Nephron (organoid): ENCODE results near the gene RTN3.

Source experiments
- H3K27ac Mint-ChIP-seq, 3 experiments: 2 replicates each; pipeline ENCODE4 v1.8.0; 2020; ENCODE audit warnings: mixed read lengths in 3 of 3, mild to moderate bottlenecking in 2 of 3, moderate library complexity in 1 of 3
- H3K27me3 Mint-ChIP-seq: 2 replicates; pipeline ENCODE4 v1.8.0; 2021; ENCODE audit warnings: low read depth, mild to moderate bottlenecking, moderate library complexity, mixed read lengths
- H3K36me3 Mint-ChIP-seq: 2 replicates; pipeline ENCODE4 v1.8.0; 2020; ENCODE audit warnings: low read depth, mixed read lengths
- H3K4me1 Mint-ChIP-seq: 2 replicates; pipeline ENCODE4 v1.8.0; 2020; ENCODE audit warnings: mixed read lengths
- H3K4me3 Mint-ChIP-seq, 3 experiments: 2 replicates each; pipeline ENCODE4 v1.8.0; 2020; ENCODE audit warnings: mild to moderate bottlenecking in 3 of 3, mixed read lengths in 3 of 3, moderate library complexity in 2 of 3
- H3K9me3 Mint-ChIP-seq: 2 replicates; pipeline ENCODE4 v1.8.0; 2020; ENCODE audit warnings: mixed read lengths
- CTCF ChIP-seq, 3 experiments: fragments of 200-600 bp; sonication (generic); IDR thresholded peaks; one replicate each; pipeline ENCODE4 v1.5.0; 2021; ENCODE audit warnings: antibody characterized with exemption in 3 of 3; ENCODE audit not compliant: unreplicated experiment in 3 of 3

RTN3 gene

DNA sequence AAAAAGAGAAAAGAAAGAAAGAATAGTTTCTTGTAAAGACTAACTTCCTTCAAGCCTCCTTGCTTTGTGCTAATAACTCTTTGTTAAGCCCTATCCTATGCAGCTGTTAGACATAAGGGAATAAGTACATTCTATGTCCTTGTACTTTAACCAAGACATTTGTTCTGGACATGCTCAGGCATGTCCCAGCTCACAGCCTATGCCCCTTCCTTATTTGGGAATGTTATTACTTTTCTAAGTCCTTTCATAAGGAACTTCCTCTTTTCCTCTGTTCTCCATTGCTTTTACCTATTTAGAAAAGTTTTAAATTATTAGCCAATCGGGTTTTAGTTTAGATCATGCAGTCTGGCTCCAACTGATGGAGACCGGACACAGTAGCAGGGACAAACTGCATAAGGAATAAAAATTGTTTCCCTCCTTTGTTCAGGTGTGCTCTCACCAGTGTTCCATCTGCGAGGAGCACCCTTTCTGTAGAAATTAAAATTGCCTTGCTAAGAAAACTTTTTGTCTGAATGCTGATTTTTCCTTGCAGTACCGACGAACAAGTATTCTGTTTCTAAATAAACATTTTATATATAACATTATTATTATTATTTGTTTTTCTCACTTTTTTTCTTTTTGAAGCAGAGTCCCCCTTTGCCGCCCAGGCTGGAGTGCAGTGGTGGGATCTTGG lies 110.3 kb downstream of the RTN3 start:
- H3K4me3 Mint-ChIP-seq, result no peak overlapping the region
- peaks cover 5% of the 10 kb centered on the region for H3K27me3 Mint-ChIP-seq
- H3K36me3 Mint-ChIP-seq, result no peaks in the 10 kb centered on the region
- H3K27ac Mint-ChIP-seq, result peak overlapping the region in 2 of 3 experiments; percentile 40 to 43
- peaks cover 3% of the 10 kb centered on the region for H3K9me3 Mint-ChIP-seq
- H3K4me1 Mint-ChIP-seq, result no peaks in the 10 kb centered on the region
- no peak for TF ChIP-seq CTCF (IDR thresholded peaks at IDR 0.05; ENCODE audit: unreplicated experiment in 3 of 3)

- Mint-ChIP-seq H3K27ac (no peak overlapping the region), H3K36me3 (no peaks in the 10 kb centered on the region), H3K4me3 (no peak overlapping the region), H3K9me3 (peaks cover 5% of the 10 kb centered on the region), H3K27me3 (peaks cover 7% of the 10 kb centered on the region), H3K4me1 (no peaks in the 10 kb centered on the region)
- TF ChIP-seq CTCF (IDR thresholded peaks at IDR 0.05; ENCODE audit: unreplicated experiment in 3 of 3), result no peak
Observed at GRCh38 chr11:63793161-63793560, 111.9 kb downstream of the RTN3 start.

GRCh38 chr11:63795066-63795465 lies 113.8 kb downstream of the RTN3 start:
- Mint-ChIP-seq H3K9me3 (peaks cover 7% of the 10 kb centered on the region), H3K27me3 (peaks cover 8% of the 10 kb centered on the region), H3K27ac (no peak overlapping the region), H3K36me3 (no peaks in the 10 kb centered on the region), H3K4me1 (no peaks in the 10 kb centered on the region), H3K4me3 (no peak overlapping the region)
- no peak for TF ChIP-seq CTCF (IDR thresholded peaks at IDR 0.05; ENCODE audit: unreplicated experiment in 3 of 3)

DNA sequence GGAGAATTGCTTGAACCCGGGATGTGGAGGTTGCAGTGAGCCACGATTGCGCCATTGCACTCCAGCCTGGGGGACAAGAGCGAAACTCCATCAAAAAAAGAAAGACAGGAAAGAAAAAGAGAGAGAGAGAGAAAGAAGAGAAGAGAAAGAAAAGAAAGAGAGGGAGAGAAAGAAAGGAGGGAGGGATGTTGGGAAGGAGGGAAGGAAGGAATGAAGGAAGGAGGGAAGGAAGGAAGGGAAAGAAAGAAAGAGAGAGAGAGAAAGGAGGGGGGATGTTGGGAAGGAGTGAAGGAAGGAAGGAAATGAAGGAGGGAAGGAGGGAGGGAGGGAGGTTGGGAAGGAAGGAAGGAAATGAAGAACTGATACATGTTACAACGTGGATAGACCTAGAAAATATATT lies 119.6 kb downstream of the RTN3 start:
- Mint-ChIP-seq H3K4me3 (no peak overlapping the region), H3K9me3 (peaks cover 4% of the 10 kb centered on the region), H3K27me3 (peaks cover 3% of the 10 kb centered on the region), H3K4me1 (no peaks in the 10 kb centered on the region), H3K36me3 (no peaks in the 10 kb centered on the region), H3K27ac (no peak overlapping the region)
- TF ChIP-seq CTCF (IDR thresholded peaks at IDR 0.05; ENCODE audit: unreplicated experiment in 3 of 3), result no peak

DNA sequence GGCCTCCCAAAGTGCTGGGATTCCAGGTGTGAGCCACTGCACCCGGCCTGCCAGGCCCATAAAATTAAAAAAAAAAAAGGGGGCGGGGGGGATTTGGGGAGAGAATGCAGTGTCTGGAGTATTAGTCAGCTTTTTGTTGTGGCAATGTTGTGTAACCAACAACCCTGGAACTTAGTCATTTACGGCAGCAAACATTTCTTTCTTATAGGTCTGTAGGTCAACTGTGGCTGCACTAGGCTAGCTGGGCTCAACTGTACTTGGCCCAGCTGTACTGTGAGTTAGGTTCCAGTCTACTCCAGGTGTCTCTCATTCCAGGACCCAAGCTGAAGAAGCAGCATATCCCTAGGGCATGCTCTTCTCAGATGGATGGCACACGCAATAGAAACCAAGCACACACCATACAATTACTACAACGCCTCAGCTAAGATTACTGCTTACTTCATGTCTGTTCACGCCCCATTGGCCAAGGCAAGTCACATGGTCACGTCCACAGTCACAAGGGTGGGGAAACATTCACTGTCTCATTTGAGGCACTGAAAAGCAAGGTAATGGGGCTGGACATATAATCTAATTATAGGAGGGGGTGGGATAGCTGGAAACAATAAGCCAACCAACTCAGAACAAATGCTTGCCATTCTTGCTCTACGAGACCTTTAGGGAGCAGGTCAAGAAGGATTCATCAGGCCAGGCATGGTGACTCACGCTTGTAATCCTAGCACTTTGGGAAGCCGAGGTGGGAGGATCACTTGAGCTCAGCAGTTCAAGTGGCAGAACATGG lies 121.5 kb downstream of the RTN3 start:
- H3K4me1 Mint-ChIP-seq, result no peaks in the 10 kb centered on the region
- TF ChIP-seq CTCF (IDR thresholded peaks at IDR 0.05; ENCODE audit: unreplicated experiment in 3 of 3), result no peak
- H3K9me3 Mint-ChIP-seq, result peaks cover 4% of the 10 kb centered on the region
- peaks cover 3% of the 10 kb centered on the region for H3K27me3 Mint-ChIP-seq
- H3K36me3 Mint-ChIP-seq, result no peaks in the 10 kb centered on the region
- no peak overlapping the region for H3K4me3 Mint-ChIP-seq
- no peak overlapping the region for H3K27ac Mint-ChIP-seq
